ENCODE results near the gene TOX3.

The TOX3 gene

DNA sequence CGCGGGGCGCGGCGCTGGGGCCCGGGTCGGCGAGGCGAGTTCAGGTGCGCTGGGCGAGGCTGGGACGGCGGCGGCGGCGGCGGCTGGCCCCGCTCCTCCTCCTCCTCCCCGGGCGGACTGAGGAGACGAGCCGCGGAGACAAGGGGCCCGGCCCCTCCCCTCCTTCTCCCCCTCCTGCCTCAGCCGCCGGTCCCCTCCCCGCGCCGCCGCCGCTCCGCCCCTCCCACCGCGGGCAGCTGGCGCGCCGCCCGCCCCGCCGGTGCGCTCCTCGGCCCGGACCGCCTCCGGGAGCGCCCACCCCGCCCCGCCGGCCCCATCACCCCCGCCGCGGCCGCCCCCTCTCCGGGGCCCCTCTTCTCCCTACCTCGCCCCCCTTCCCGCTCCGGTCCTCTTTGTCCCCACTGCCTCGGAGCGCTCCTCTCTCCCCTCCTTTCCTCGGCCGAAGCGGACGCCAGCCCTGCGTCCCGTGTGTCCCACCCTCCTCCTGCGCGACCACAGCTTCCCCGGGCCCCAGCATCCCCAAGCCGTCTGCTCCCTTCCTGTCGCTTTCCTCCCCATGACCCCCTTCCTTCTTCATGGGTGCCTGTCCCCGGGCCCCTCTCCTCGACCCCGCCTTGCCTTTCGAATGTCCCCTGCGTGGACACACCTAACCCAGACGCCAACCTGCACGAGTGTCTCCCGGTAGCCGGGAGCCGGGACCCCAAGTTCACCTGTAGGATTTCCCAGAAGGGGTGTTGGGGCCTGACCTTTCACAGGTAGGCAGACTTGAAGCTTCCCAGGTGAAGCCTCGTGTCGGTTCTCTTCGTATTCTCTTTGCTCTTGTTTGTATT lies at the start of gene TOX3:
Gene TOX3 (minus strand): TSS at position 140 of the 830 bp plus-strand sequence. CDS start 420 bp downstream, outside the sequence.
- TF ChIP-seq, protein P1, sequence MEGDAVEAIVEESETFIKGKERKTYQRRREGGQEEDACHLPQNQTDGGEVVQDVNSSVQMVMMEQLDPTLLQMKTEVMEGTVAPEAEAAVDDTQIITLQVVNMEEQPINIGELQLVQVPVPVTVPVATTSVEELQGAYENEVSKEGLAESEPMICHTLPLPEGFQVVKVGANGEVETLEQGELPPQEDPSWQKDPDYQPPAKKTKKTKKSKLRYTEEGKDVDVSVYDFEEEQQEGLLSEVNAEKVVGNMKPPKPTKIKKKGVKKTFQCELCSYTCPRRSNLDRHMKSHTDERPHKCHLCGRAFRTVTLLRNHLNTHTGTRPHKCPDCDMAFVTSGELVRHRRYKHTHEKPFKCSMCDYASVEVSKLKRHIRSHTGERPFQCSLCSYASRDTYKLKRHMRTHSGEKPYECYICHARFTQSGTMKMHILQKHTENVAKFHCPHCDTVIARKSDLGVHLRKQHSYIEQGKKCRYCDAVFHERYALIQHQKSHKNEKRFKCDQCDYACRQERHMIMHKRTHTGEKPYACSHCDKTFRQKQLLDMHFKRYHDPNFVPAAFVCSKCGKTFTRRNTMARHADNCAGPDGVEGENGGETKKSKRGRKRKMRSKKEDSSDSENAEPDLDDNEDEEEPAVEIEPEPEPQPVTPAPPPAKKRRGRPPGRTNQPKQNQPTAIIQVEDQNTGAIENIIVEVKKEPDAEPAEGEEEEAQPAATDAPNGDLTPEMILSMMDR (IDR thresholded peaks at IDR 0.05; ENCODE audit: insufficient read depth, low read length, missing control alignments), result no peak
- ChIA-PET CTCF (interaction anchor here (1.2 kb wide), 1 partner anchor 565 kb away, joined by 3 read pairs; no protein-coding TSS in a partner anchor), POLR2A (no interaction called here)
- no peak for DNase-seq (ENCODE audit: low read depth, low spot score)
- no peak within 1 kb of the TSS for H3K4me3 ChIP-seq (ENCODE audit: low read depth, low read length)

DNA sequence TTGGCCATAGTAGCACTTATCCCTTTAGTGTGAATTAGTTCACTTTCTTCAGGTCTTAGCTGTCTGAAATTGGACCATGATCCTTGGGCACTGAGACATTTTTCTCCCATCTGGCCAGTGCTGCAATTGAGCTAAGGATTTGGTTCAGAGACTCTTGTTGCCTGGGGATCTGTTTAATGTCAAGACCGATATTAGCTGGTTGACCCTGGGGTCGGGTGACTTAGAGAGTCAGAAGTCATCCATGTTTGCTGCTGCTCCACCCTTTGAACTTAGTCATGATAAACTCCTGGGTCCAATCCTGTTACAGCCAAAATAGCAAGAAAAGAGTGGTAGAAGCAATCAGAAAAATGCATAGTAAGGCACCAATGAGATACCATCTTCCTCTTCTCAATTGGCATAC lies 45.8 kb upstream of the TOX3 start:
- TF ChIP-seq, protein P1 (IDR thresholded peaks at IDR 0.05; ENCODE audit: insufficient read depth, low read length, missing control alignments), result no peak
- no peak overlapping the region for H3K4me3 ChIP-seq (ENCODE audit: low read depth, low read length)
- POLR2A ChIA-PET, result no interaction called here
- CTCF ChIA-PET, result no interaction called here
- DNase-seq (ENCODE audit: low read depth, low spot score), result no peak

DNA sequence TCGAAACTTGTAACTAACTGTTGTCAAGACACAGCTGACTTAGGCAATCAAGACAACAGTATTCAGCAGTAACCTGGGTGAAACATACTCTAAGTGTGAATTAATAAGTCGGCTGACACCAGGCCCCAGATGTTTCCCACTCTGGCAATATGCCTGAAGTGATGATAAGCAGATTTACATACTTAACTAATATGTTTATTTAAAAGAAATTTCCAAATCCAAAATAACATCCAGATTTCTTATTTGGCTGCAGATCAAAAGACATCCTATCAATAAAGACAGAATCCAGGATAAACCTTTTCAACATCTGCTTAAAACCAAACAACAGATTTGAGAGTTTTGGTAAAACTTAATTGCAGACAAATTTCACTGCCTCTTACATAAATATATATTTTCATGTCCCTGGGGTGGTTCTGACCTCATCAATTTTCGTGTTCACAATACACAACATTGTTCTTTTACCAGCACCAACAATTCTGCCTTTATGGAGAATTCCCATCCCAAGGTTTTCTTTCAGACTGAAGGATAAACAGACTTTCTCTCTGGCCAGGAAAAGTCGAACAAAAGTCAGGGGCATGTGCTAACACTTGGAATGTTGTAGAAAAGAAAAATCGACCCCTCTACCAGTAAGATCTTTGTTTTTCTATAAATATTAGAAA lies 45.1 kb upstream of the TOX3 start:
- H3K4me3 ChIP-seq (ENCODE audit: low read depth, low read length), result no peak overlapping the region
- ChIA-PET POLR2A (no interaction called here), CTCF (no interaction called here)
- TF ChIP-seq, protein P1 (IDR thresholded peaks at IDR 0.05; ENCODE audit: insufficient read depth, low read length, missing control alignments), result no peak
- no peak for DNase-seq (ENCODE audit: low read depth, low spot score)

DNA sequence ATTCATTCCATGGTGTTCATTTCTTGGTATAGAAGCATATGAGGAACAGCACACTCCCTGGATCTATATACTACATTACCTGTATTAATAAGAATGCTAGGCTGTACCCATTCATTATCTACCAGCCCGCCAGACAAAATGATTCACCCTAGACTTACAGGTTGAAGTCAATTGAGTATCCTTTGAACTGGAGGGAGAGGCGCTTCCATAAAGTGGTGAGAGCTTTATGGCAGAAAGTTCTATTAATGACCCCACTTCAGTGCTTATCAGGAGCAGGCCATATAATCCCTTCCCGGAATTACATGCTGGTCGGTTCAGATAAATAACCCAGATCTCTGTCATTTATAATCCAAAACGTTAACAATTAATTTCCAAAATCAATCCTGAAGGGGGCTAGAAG lies 44.5 kb upstream of the TOX3 start:
- no peak overlapping the region for H3K4me3 ChIP-seq (ENCODE audit: low read depth, low read length)
- TF ChIP-seq, protein P1 (IDR thresholded peaks at IDR 0.05; ENCODE audit: insufficient read depth, low read length, missing control alignments), result no peak
- ChIA-PET POLR2A (no interaction called here), CTCF (no interaction called here)
- DNase-seq (ENCODE audit: low read depth, low spot score), result no peak

DNA sequence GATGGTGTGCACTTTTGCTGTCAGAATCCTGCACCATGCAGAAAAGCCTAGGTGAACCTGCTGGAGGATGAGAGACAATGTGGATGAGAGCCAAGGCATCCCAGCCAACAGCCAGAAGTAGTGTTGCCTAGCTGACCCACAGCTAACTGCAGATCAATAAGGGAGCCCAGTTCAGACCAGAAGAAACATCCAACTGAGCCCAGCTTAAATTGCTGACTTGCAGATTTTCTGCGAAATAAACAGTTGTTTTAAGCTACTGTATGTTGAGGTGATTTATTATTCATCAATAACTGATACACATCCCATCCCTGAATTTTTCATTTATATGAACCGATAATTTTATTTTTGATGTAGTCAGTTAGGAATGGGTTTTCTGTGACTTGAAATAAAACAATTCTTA lies 39.2 kb upstream of the TOX3 start:
- no peak for DNase-seq (ENCODE audit: low read depth, low spot score)
- ChIA-PET POLR2A (no interaction called here), CTCF (no interaction called here)
- TF ChIP-seq, protein P1 (IDR thresholded peaks at IDR 0.05; ENCODE audit: insufficient read depth, low read length, missing control alignments), result no peak
- no peak overlapping the region for H3K4me3 ChIP-seq (ENCODE audit: low read depth, low read length)
